Measurements from ENCODE around the gene ATP8B4. TPM values are rescaled to one million over a fixed set of nuclear protein-coding genes. Genes with fewer than 3 reads are reported as not detected.

ATP8B4 gene
- total RNA-seq, 1 donor from 2014 or later: not detected

- peaks cover under 1% of the 10 kb centered on the region for H3K4me1 Mint-ChIP-seq
- no peak for TF ChIP-seq CTCF (conservative IDR thresholded peaks at IDR 0.05)
- H3K27ac Mint-ChIP-seq (ENCODE audit: unreplicated experiment): no peak overlapping the region
- peaks cover 2% of the 10 kb centered on the region for H3K9me3 Mint-ChIP-seq
- no peaks in the 10 kb centered on the region for H3K36me3 Mint-ChIP-seq (ENCODE audit: low read depth)
- H3K4me3 Mint-ChIP-seq: no peak overlapping the region
- no peak for DNase-seq (ENCODE audit: low read depth, low spot score)
- H3K27me3 Mint-ChIP-seq (ENCODE audit: low read depth): no peaks in the 10 kb centered on the region
Measured at GRCh38 chr15:49905221-49905620, 213.8 kb downstream of the ATP8B4 start.

DNA sequence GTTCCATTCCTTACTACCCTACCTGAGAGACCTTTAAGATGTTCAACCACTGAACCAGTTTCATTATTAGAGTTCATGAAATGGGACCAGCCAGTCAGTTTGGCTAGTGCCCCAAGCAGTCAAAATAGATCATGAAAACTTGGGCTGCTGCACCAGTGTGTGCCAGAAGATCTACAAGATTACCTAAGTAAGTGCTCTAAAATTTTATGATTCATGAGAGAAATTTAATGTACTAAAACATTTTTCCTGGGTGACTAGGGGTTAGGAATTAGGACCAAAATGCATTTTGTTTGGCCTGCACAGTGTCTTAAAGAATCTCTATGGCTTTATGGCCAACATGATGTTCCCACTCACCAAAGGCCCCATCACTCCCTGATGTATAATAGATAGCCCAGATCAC, 214.7 kb downstream of the ATP8B4 start:
- no peak for TF ChIP-seq CTCF (conservative IDR thresholded peaks at IDR 0.05)
- H3K4me3 Mint-ChIP-seq: no peak overlapping the region
- H3K4me1 Mint-ChIP-seq: peaks cover 4% of the 10 kb centered on the region
- H3K36me3 Mint-ChIP-seq (ENCODE audit: low read depth): no peaks in the 10 kb centered on the region
- no peaks in the 10 kb centered on the region for H3K27me3 Mint-ChIP-seq (ENCODE audit: low read depth)
- H3K27ac Mint-ChIP-seq (ENCODE audit: unreplicated experiment): no peak overlapping the region
- H3K9me3 Mint-ChIP-seq: no peaks in the 10 kb centered on the region
- no peak for DNase-seq (ENCODE audit: low read depth, low spot score)

- Mint-ChIP-seq H3K36me3 (ENCODE audit: low read depth) (no peaks in the 10 kb centered on the region), H3K9me3 (no peaks in the 10 kb centered on the region), H3K4me1 (peaks cover 4% of the 10 kb centered on the region), H3K4me3 (no peak overlapping the region), H3K27ac (ENCODE audit: unreplicated experiment) (no peak overlapping the region), H3K27me3 (ENCODE audit: low read depth) (no peaks in the 10 kb centered on the region)
- no peak for TF ChIP-seq CTCF (conservative IDR thresholded peaks at IDR 0.05)
- no peak for DNase-seq (ENCODE audit: low read depth, low spot score)
Measured at GRCh38 chr15:49902685-49903501, 216.1 kb downstream of the ATP8B4 start.

GRCh38 chr15:49901996-49902684, 216.9 kb downstream of the ATP8B4 start:
- no peak for TF ChIP-seq CTCF (conservative IDR thresholded peaks at IDR 0.05)
- no peaks in the 10 kb centered on the region for H3K36me3 Mint-ChIP-seq (ENCODE audit: low read depth)
- peaks cover 4% of the 10 kb centered on the region for H3K4me1 Mint-ChIP-seq
- no peak overlapping the region for H3K27ac Mint-ChIP-seq (ENCODE audit: unreplicated experiment)
- H3K27me3 Mint-ChIP-seq (ENCODE audit: low read depth): no peaks in the 10 kb centered on the region
- no peak overlapping the region for H3K4me3 Mint-ChIP-seq
- no peaks in the 10 kb centered on the region for H3K9me3 Mint-ChIP-seq
- DNase-seq (ENCODE audit: low read depth, low spot score): no peak

GRCh38 chr15:49901321-49901720, 217.7 kb downstream of the ATP8B4 start:
- Mint-ChIP-seq H3K27ac (ENCODE audit: unreplicated experiment) (no peak overlapping the region), H3K4me1 (peaks cover 4% of the 10 kb centered on the region), H3K4me3 (no peak overlapping the region), H3K36me3 (ENCODE audit: low read depth) (no peaks in the 10 kb centered on the region), H3K27me3 (ENCODE audit: low read depth) (no peaks in the 10 kb centered on the region), H3K9me3 (no peaks in the 10 kb centered on the region)
- DNase-seq (ENCODE audit: low read depth, low spot score): no peak
- TF ChIP-seq CTCF (conservative IDR thresholded peaks at IDR 0.05): no peak

Measured in neural crest cell (in vitro differentiated cells).